Lower leg skin (tissue), 3 donors: Measurements from ENCODE around the gene FOSL2.

Experiments used
- POLR2A ChIP-seq, 2 donors: fragments of 450-650 bp; IDR thresholded peaks; one replicate each; pipeline ENCODE4 v1.6.1; 2016 to 2017; ENCODE audit warnings: antibody characterized with exemption in 2 of 2, mild to moderate bottlenecking in 1 of 2, moderate library complexity in 1 of 2
- TF ChIP-seq, protein P1 (sequence below), 3 donors: fragments of 450-650 bp; IDR thresholded peaks; one replicate each; pipeline ENCODE4 v1.5.1; 2016; ENCODE audit warnings: antibody characterized with exemption in 3 of 3, mild to moderate bottlenecking in 3 of 3, moderate library complexity in 2 of 3

GRCh38 chr2:28411166-28411755 is 18.6 kb downstream of the FOSL2 start:
- no peak for TF ChIP-seq POLR2A (IDR thresholded peaks at IDR 0.05)
- TF ChIP-seq, protein P1, sequence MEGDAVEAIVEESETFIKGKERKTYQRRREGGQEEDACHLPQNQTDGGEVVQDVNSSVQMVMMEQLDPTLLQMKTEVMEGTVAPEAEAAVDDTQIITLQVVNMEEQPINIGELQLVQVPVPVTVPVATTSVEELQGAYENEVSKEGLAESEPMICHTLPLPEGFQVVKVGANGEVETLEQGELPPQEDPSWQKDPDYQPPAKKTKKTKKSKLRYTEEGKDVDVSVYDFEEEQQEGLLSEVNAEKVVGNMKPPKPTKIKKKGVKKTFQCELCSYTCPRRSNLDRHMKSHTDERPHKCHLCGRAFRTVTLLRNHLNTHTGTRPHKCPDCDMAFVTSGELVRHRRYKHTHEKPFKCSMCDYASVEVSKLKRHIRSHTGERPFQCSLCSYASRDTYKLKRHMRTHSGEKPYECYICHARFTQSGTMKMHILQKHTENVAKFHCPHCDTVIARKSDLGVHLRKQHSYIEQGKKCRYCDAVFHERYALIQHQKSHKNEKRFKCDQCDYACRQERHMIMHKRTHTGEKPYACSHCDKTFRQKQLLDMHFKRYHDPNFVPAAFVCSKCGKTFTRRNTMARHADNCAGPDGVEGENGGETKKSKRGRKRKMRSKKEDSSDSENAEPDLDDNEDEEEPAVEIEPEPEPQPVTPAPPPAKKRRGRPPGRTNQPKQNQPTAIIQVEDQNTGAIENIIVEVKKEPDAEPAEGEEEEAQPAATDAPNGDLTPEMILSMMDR (IDR thresholded peaks at IDR 0.05), result no peak
